GM18907 (cell line): ENCODE data around the gene TMEM259.

Source experiments
- ATAC-seq: cut with Tn5 transposase; IDR thresholded peaks from one replicate; pipeline ENCODE4 v1.9.1; 2021; ENCODE audit warnings: mild to moderate bottlenecking, moderate library complexity; ENCODE audit not compliant: unreplicated experiment

TMEM259 gene

GRCh38 chr19:1017906-1018305 is 3.0 kb downstream of the TMEM259 start:
- ATAC-seq: no peak

GRCh38 chr19:1017115-1017905 is 3.6 kb downstream of the TMEM259 start:
- no peak for ATAC-seq

DNA sequence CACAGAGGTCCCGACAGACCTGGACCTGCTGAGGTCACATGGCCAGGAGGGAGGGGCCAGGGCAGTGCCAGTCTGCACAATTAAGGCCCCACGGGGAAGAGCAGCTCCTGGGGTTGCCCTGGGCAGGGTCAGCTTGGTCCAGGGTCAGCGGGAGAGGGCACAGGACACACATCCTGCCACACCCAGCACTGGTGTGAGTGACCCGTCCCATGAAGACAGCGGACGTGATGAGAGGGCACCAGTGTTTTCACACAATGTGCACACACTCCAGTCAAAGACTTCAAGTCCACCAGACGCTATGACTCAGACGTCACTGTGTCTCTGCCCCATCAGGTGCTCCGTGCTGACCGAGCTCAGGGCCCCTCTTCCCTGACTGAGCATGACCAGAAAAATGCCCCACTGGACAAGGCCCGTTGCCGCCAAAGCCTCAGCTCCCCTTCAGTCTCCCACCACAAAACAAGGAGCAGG is 4.2 kb downstream of the TMEM259 start:
- no peak for ATAC-seq

DNA sequence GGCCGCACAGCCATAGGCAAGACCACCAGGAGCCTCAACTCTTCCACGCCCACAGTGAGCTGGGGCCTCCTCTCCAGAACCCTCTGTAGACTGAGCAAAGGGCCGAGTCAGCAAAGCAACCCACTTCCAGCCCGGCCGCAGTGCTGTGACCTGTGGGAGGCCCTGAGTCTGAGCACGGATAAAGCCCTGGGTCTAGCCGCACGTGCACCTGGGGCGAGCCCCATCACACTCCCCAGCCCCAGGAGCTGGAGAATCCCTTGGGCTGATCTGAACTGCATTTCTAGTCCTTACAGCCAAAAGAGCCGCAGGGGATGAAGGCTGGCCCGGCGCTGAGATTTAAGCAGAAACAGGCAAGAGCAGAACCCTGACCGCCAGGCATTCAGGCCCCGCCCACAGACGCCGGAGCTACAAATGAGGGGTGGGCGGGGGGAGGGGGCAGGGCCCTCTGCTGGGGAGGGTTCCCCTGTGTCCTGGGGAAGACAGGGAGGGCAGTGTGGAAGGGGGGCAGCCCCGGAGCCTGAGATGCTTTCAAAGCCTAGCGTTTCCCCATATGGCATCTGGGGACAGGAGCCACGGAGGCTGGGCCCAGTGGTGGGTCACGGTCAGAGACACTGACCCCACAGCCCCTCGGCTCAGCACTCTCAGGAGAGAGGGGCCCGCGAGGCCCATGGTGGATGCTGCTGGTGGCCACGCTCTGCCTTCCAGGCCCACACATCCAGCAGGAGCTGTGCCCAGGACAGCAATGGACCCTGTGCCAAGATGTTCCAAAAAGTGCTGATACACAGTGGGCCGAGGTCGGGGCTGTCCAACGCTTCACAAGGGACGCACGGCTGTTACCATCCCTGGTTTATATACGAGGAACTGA is 4.9 kb downstream of the TMEM259 start:
- ATAC-seq: no peak

GRCh38 chr19:1015061-1015781 is 5.7 kb downstream of the TMEM259 start:
- no peak for ATAC-seq

DNA sequence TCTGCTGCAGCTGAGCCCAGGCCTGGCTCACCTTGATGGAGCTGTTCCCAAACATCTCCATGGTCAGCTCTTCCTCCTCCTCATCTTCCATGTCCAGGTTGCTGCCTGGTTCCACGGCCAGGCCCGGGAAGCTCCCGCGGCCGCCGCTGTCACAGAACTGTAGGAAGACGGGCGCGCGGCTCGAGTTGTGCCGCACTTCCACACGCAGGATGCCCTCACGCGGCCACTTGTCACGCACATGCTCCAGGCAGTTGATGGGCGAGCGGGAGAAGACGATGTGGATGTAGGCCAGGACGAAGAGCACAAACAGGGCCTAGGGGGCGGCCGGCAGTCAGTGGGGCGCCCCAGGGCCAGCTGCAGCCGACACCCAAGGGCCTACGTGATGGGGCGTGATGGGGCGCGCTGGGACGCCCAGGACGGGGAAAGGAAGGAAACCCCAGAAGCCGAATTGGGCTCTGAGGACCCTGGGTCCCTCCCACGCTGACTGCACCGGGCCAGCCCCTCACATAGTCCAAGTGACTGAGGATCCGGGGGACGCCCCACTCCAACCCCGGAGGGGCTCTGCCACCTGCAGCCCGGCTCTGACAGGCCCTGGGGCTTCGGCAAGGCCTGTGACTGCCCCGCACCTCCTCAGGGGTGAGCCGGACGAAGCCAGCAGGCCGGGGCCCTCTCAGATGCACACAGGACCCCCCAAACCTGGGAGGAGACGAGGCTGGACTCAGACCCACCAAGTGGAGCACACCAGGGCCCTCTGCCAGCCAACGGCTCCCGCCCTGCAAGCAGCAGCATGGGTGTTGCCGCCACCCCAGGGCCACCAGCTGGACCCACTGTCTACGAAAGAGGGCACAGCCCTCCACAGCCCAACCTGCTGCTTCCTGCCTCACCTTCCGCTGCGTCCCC is 6.5 kb downstream of the TMEM259 start:
- no peak for ATAC-seq

- ATAC-seq: no peak
These were observed 7.7 kb downstream of the TMEM259 start for GRCh38 chr19:1013218-1013617.

DNA sequence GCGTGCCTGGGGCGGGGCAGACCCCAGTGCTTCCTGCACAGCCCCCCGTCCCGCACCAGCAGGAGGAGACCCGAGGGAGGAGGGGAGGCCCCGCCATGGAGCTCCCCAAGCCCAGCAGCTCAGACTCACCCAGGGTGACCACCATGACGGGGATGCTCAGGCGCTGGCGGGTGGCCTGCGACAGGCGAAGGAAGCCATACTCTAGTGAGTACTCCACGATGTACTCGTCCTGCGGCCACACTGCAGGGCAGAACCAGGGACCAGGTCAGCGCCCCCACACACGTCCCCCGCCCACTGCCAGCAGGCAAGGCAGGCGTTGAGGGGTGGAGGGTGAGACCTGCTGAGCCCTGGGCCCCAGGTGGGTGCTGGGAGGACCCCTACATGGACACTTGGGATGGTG is 8.6 kb downstream of the TMEM259 start:
- ATAC-seq: no peak

- no peak for ATAC-seq
These were observed 9.0 kb downstream of the TMEM259 start for GRCh38 chr19:1011831-1012333.

DNA sequence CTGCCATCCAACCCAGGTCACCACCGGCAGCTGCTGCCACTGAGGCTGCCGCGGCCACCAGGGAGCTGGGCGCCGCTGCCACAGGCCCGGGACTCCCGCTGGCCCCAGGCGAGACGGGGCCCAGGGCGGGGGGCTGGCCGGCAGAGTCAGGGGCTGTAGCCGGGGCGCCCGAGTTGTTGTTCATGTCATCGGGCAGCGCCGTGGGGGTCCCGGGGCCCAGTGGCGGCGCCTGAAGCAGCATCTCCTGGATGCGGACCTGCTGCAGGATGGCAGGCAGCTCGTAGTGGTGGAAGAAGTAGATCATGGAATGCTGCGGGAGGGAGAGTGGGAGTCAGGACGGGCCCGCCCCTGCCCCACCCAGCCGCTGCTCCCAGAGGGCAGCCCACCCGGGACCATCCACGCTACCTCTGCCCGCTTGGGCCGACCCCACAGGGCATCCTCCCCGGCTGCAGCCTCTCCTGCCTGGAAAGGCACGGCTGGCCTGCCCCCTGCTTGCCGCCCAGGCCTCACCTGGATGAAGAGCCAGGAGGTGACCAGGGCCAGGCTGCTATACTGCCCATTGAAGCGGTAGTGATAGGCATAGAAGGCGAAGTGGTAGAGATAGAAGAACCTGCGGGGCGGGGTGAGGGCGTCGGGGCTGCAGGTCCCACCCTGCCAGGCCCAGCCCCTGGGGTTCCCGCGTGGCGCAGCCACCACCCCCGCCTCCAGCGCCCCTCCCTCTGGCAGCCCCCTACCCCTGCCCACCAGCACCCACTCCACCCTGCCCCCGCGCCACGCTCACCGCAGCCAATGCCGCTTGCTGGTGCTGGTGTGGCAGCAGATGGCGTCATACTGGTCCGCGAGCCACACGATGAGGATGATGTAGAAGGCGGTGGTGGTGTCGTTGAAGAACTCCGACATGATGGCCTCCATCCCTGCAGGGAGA is 10.1 kb downstream of the TMEM259 start:
- no peak for ATAC-seq

GRCh38 chr19:1009981-1010538 is 10.9 kb downstream of the TMEM259 start:
- no peak for ATAC-seq

- no peak for ATAC-seq
These were observed 11.6 kb downstream of the TMEM259 start for GRCh38 chr19:1009041-1009980.

GRCh38 chr19:1008268-1009040 is 12.5 kb downstream of the TMEM259 start:
- no peak for ATAC-seq

GRCh38 chr19:1007399-1008251 is 13.3 kb downstream of the TMEM259 start:
- ATAC-seq: no peak

DNA sequence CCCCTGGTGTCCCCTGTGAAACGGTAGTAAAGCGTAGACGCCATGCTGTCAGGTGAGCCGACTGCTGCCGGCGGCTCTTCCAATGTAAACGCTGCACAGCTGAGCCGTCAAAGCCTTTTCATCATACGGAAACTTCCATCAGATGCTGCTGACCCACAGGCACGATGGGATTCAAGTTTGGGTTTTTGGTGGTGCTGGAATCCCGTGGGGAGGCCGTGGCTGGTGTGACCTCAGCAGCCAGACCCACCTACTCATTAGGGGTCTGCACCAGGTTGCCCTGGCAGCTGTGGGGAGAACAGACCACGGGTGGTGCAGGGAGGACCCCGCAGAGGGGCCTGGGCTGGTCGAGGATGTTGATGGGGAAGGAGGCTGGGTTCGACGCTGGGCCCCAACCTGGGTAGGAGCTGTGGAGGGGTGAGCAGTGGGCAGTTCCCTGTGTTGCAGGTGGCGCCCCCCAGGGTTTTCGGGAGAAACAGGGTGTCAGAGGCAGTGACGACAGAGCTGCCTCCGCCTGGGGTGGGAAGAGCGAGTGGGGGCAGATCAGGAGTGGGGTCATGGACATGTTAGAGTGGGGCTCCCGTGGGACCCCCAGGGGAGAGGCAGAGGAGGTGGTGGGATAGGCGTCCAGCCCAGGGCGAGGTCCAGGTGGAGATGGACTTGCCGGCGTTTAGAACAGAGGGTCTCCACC is 14.1 kb downstream of the TMEM259 start:
- ATAC-seq: no peak
